SK-N-SH (cell line): ENCODE measurements around the gene PCDHGA1. TPM values are rescaled to one million over a fixed set of nuclear protein-coding genes. Genes with fewer than 3 reads are reported as not detected.

Experiments used
- CTCF ChIA-PET: fragments of 300-600, 350-600 bp; formaldehyde crosslinking; extraction: SDS; loops from one replicate; lab custom pipeline; 2021; lab: Yijun Ruan, JAX
- POLR2A ChIA-PET: fragments of 350-600 bp; sonication (Branson Sonifier 250); formaldehyde crosslinking; extraction: SDS; loops from one replicate; lab custom pipeline; 2020; ENCODE audit warnings: antibody characterized with exemption, inconsistent platforms; lab: Yijun Ruan, JAX
- DNase-seq: peaks from one replicate; pipeline ENCODE4 v3.0.0; 2012
- H2AFZ ChIP-seq: fragments of 200-600 bp; sonication (generic); 2 replicates; pipeline ENCODE4 v1.8.1; 2016; ENCODE audit warnings: antibody characterized with exemption, mild to moderate bottlenecking, low read depth
- H3F3A ChIP-seq: fragments of 200-600 bp; sonication (generic); replicated peaks from 2 replicates; pipeline ENCODE3; 2016; ENCODE audit warnings: antibody characterized with exemption, mild to moderate bottlenecking; ENCODE audit not compliant: insufficient read depth
- H3K27ac ChIP-seq, 2 experiments: fragments of 200-500 bp in 1 of 2; fragments of 200-600 bp in 1 of 2; sonication (Bioruptor generic) in 1 of 2; sonication (generic), shearing (Covaris generic) in 1 of 2; 2 replicates each; pipeline versions ENCODE4 v1.5.1 to v1.6.1; 2014 to 2016; ENCODE audit warnings: low read depth in 2 of 2, inconsistent platforms in 1 of 2, low read length in 1 of 2, mild to moderate bottlenecking in 1 of 2, mixed read lengths in 1 of 2
- H3K27me3 ChIP-seq: fragments of 200-600 bp; sonication (generic), shearing (Covaris generic); 2 replicates; pipeline ENCODE4 v1.6.1; 2016; ENCODE audit warnings: mixed run types; ENCODE audit not compliant: insufficient read depth
- H3K36me3 ChIP-seq, 2 experiments: fragments of 200-500 bp in 1 of 2; fragments of 200-600 bp in 1 of 2; sonication (Bioruptor generic) in 1 of 2; sonication (generic) in 1 of 2; replicated peaks in 1 of 2; 2 replicates each; pipeline versions ENCODE3 to v1.5.1; 2014 to 2016; ENCODE audit warnings: low read length in 1 of 2, mild to moderate bottlenecking in 1 of 2; ENCODE audit not compliant: insufficient read depth in 2 of 2, control insufficient read depth in 1 of 2
- H3K4me1 ChIP-seq, 2 experiments: fragments of 200-500 bp in 1 of 2; fragments of 200-600 bp in 1 of 2; sonication (Bioruptor generic) in 1 of 2; sonication (generic), shearing (Covaris generic) in 1 of 2; 2 replicates each; pipeline versions ENCODE4 v1.5.1 to v1.6.1; 2014 to 2016; ENCODE audit warnings: low read depth in 1 of 2, low read length in 1 of 2, mixed run types in 1 of 2; ENCODE audit not compliant: insufficient read depth in 2 of 2, control insufficient read depth in 1 of 2
- H3K4me2 ChIP-seq: fragments of 200-600 bp; sonication (generic), shearing (Covaris generic); 2 replicates; pipeline ENCODE4 v1.6.1; 2017; ENCODE audit warnings: mixed run types
- H3K4me3 ChIP-seq, 2 experiments: fragments of 200-500 bp in 1 of 2; fragments of 200-600 bp in 1 of 2; sonication (Bioruptor generic) in 1 of 2; sonication (generic), shearing (Covaris generic) in 1 of 2; 2 replicates each; pipeline versions ENCODE4 v1.5.1 to v1.8.1; 2014 to 2016; ENCODE audit warnings: low read depth in 2 of 2, inconsistent platforms in 1 of 2, low read length in 1 of 2, mild to moderate bottlenecking in 1 of 2, mixed read lengths in 1 of 2, moderate library complexity in 1 of 2
- H3K79me2 ChIP-seq: fragments of 200-600 bp; sonication (generic); 2 replicates; pipeline ENCODE4 v1.8.1; 2017; ENCODE audit warnings: mild to moderate bottlenecking; ENCODE audit not compliant: insufficient read depth
- H3K9ac ChIP-seq: fragments of 200-600 bp; sonication (generic); 2 replicates; pipeline ENCODE4 v1.6.1; 2017; ENCODE audit warnings: mixed run types
- H3K9me2 ChIP-seq: fragments of 200-600 bp; sonication (generic); 2 replicates; pipeline ENCODE4 v1.6.1; 2017; ENCODE audit warnings: mixed run types
- H3K9me3 ChIP-seq: fragments of 200-600 bp; sonication (generic); 2 replicates; pipeline ENCODE4 v1.6.1; 2017; ENCODE audit warnings: mixed run types, mild to moderate bottlenecking, moderate library complexity
- H4K20me1 ChIP-seq: fragments of 200-600 bp; sonication (generic); 2 replicates; pipeline ENCODE4 v1.6.1; 2017; ENCODE audit warnings: mild to moderate bottlenecking, mixed run types; ENCODE audit not compliant: insufficient read depth
- CTCF ChIP-seq: fragments of 200-600 bp; sonication (generic); IDR thresholded peaks from 2 replicates; pipeline ENCODE4 v1.6.1; 2017; ENCODE audit warnings: antibody characterized with exemption, mild to moderate bottlenecking, moderate library complexity
- ELF1 ChIP-seq: IDR thresholded peaks from 2 replicates; pipeline ENCODE4 v1.4.0; 2012
- EP300 ChIP-seq, 2 experiments: IDR thresholded peaks; 2 replicates each; pipeline versions ENCODE4 v1.4.0 to v1.6.1; 2012; ENCODE audit warnings: borderline replicate concordance in 1 of 2, low read depth in 1 of 2, low read length in 1 of 2
- GATA2 ChIP-seq: sonication (generic); formaldehyde crosslinking; IDR thresholded peaks from 2 replicates; pipeline ENCODE4 v1.5.0; 2020; ENCODE audit warnings: mild to moderate bottlenecking, missing genetic modification reagents
- MAX ChIP-seq: IDR thresholded peaks from 2 replicates; pipeline ENCODE4 v1.4.0; 2012; ENCODE audit warnings: low read depth
- RAD21 ChIP-seq: IDR thresholded peaks from 2 replicates; pipeline ENCODE4 v1.6.1; 2012; ENCODE audit warnings: mild to moderate bottlenecking, low read length
- RFX5 ChIP-seq: IDR thresholded peaks from 2 replicates; pipeline ENCODE4 v1.6.1; 2012; ENCODE audit warnings: mild to moderate bottlenecking, improper control_type of control experiment, low read length
- SMC3 ChIP-seq: IDR thresholded peaks from 2 replicates; pipeline ENCODE4 v1.6.1; 2012; ENCODE audit warnings: low read depth, low read length, improper control_type of control experiment
- USF1 ChIP-seq: IDR thresholded peaks from 2 replicates; pipeline ENCODE4 v1.4.0; 2012; ENCODE audit warnings: low read depth, borderline replicate concordance
- USF2 ChIP-seq: fragments of 150-350 bp; IDR thresholded peaks from 2 replicates; pipeline ENCODE4 v1.6.1; 2017; ENCODE audit warnings: antibody characterized with exemption, low read length, low read depth, borderline replicate concordance
- ZBTB33 ChIP-seq: IDR thresholded peaks from 2 replicates; pipeline ENCODE4 v1.4.0; 2012; ENCODE audit warnings: low read depth, borderline replicate concordance
- WGBS: methylation state at CpG from one replicate; pipeline ENCODE4 v1.1.6; 2017; ENCODE audit warnings: low lambda C conversion rate; 5-methylcytosine and 5-hydroxymethylcytosine counted together
- polyA plus RNA-seq, 3 experiments: library from polyadenylated mRNA; depleted of rRNA; stranded (reverse); fragments of >200 nt; gene quantifications; 2 replicates each; pipeline ENCODE4 v1.2.3, GENCODE V29; 2012

The PCDHGA1 gene
- polyA plus RNA-seq, 1 of the 3 experiments (the other 2 are of a cell fraction) = 1.2 TPM

GRCh38 chr5:141371572-141372475 is 41.5 kb downstream of the PCDHGA1 start:
- TF ChIP-seq CTCF = no peak
- no peak for TF ChIP-seq USF1
- no peak for TF ChIP-seq EP300 (IDR thresholded peaks at IDR 0.05; ENCODE audit: borderline replicate concordance in 1 of 2, low read depth in 1 of 2, low read length in 1 of 2)
- no peak for TF ChIP-seq MAX
- TF ChIP-seq GATA2 (CRISPR knock-in tag) = no peak
- no peak for TF ChIP-seq USF2
- no peak for TF ChIP-seq ELF1
- TF ChIP-seq, all 33 proteins: peak for 0
- no peak overlapping the region for H2AFZ ChIP-seq
- H3K4me3 ChIP-seq = no peak overlapping the region; a peak in 1 of 4 replicates

GRCh38 chr5:141373673-141374317 is 43.5 kb downstream of the PCDHGA1 start, which contains the start of gene PCDHGA6:
TSS of gene PCDHGA6 (plus strand) at chr5:141373891. CDS start at chr5:141374084, 193 bp downstream.
- Histone ChIP-seq H3K9ac (no peak within 1 kb of the TSS), H3K4me1 (no peaks in the 10 kb centered on the region), H3K27me3 (no peaks in the 10 kb centered on the region), H3K79me2 (no peaks in the 10 kb centered on the region), H2AFZ (no peak within 1 kb of the TSS), H3K4me2 (no peak within 1 kb of the TSS), H4K20me1 (no peaks in the 10 kb centered on the region), H3K4me3 (no peak within 1 kb of the TSS; a peak in 1 of 4 replicates), H3K36me3 (peaks cover 0 to 14% of the 10 kb centered on the region in 2 experiments), H3K9me3 (no peaks in the 10 kb centered on the region; the same call in 1 of the 2 replicates), H3F3A (no peaks in the 10 kb centered on the region), H3K9me2 (no peaks in the 10 kb centered on the region), H3K27ac (no peak within 1 kb of the TSS)
- 67% methylated on average over 27 of the region's 27 CpGs for WGBS
- TF ChIP-seq RFX5 (no peak), ZBTB33 (no peak), SMC3 (no peak), CTCF (peak; percentile 52), RAD21 (peak; percentile 45)
- no peak for DNase-seq
- ChIA-PET POLR2A (no interaction called here), CTCF (interaction anchor here (0.9 to 1.8 kb wide), 5 partner anchors 12 to 193 kb away, joined by 3 to 8 read pairs (median 4); partner anchors contain the start of gene PCDHB14)

More at GRCh38 chr5:141371572-141372475, 41.5 kb downstream of the PCDHGA1 start:
- POLR2A ChIA-PET = no interaction called here
- CTCF ChIA-PET = interaction anchor here (0.7 to 2.8 kb wide), 6 partner anchors 11 to 192 kb away, joined by 3 to 11 read pairs (median 4); partner anchors contain the start of gene TAF7
- Histone ChIP-seq H4K20me1 (no peaks in the 10 kb centered on the region), H3F3A (no peaks in the 10 kb centered on the region), H3K9me2 (no peaks in the 10 kb centered on the region), H3K27ac (no peak overlapping the region), H3K4me1 (no peaks in the 10 kb centered on the region), H3K4me2 (no peak overlapping the region), H3K9ac (no peak overlapping the region), H3K36me3 (peaks cover 0 to 16% of the 10 kb centered on the region in 2 experiments), H3K27me3 (no peaks in the 10 kb centered on the region), H3K9me3 (peaks cover 7% of the 10 kb centered on the region), H3K79me2 (no peaks in the 10 kb centered on the region)
- no peak for DNase-seq
- WGBS = 85% methylated on average over 58 of the region's 69 CpGs
